IPS-20b (cell line): ENCODE measurements around the gene FMO5.
"Not testable (repeated sequence)": the region's sequence is repeated elsewhere in the genome, so short reads cannot be mapped to it uniquely, and the experiment has no call there.

Source experiments
- H3K27ac ChIP-seq: one replicate; pipeline ENCODE4 v1.5.1; 2013; ENCODE audit warnings: low read length
- H3K27me3 ChIP-seq: 2 replicates; pipeline ENCODE4 v1.6.1; 2013; ENCODE audit warnings: mild to moderate bottlenecking, low read length, inconsistent platforms; ENCODE audit not compliant: insufficient read depth
- H3K36me3 ChIP-seq: 2 replicates; pipeline ENCODE4 v1.6.1; 2013; ENCODE audit warnings: low read depth, mild to moderate bottlenecking, inconsistent platforms, low read length, moderate library complexity; ENCODE audit not compliant: insufficient read depth
- H3K4me1 ChIP-seq: 2 replicates; pipeline ENCODE4 v1.6.1; 2013; ENCODE audit warnings: mild to moderate bottlenecking, control low read depth, inconsistent platforms, low read length, moderate library complexity; ENCODE audit not compliant: insufficient read depth
- H3K4me3 ChIP-seq: 2 replicates; pipeline ENCODE4 v1.5.1; 2013; ENCODE audit warnings: mild to moderate bottlenecking, low read length, inconsistent platforms
- H3K9ac ChIP-seq: 2 replicates; pipeline ENCODE4 v1.6.1; 2013; ENCODE audit warnings: low read depth, mild to moderate bottlenecking, inconsistent platforms, low read length, moderate library complexity
- H3K9me3 ChIP-seq: 2 replicates; pipeline ENCODE4 v1.6.1; 2013; ENCODE audit warnings: mild to moderate bottlenecking, low read depth, low read length, inconsistent platforms; ENCODE audit not compliant: insufficient read depth

FMO5 gene

DNA sequence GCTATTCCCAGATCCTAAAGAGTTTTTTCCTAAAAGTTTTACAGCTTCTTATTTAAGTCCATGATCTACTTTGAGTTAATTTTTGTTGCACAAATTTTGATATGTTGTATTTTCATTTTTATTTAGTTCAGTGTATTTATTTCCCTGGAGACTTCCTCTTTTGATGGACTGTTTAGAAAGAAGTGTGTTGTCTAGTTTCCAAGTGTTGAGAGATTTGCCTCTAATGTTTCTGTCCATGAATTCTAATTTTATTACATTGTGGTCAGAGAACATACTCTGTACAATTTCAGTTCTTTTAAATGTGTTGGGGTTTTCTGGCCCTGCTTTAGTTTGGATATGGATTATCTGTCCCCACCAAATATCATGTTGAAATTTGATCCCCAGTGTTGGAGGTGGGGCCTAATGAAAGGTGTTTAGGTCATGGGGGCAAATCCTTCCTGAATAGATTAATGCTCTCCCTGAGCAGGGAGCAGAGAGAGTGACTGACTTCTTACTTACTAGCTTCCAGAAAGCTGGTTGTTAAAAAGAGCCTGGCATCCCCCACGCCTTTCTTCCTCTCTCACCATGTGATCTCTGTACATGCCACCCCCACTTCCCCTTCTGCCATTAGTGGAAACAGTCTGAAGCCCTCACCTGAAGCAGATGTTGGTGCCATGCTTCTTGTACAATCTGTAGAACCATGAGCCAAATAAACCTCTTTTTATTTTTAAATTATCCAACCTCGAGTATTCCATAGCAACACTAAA is 21.9 kb upstream of the FMO5 start:
- Histone ChIP-seq H3K4me1 (peaks cover 13% of the 10 kb centered on the region; the same call in 1 of the 2 replicates), H3K9ac (no peak overlapping the region), H3K36me3 (peaks cover 4% of the 10 kb centered on the region; the same call in 1 of the 2 replicates), H3K4me3 (0 out of 2 replicates have a peak overlapping the region, but pooled peaks have one; percentile 9), H3K27ac (no peak overlapping the region), H3K27me3 (peaks cover under 1% of the 10 kb centered on the region; the same call in 1 of the 2 replicates), H3K9me3 (no peaks in the 10 kb centered on the region)

DNA sequence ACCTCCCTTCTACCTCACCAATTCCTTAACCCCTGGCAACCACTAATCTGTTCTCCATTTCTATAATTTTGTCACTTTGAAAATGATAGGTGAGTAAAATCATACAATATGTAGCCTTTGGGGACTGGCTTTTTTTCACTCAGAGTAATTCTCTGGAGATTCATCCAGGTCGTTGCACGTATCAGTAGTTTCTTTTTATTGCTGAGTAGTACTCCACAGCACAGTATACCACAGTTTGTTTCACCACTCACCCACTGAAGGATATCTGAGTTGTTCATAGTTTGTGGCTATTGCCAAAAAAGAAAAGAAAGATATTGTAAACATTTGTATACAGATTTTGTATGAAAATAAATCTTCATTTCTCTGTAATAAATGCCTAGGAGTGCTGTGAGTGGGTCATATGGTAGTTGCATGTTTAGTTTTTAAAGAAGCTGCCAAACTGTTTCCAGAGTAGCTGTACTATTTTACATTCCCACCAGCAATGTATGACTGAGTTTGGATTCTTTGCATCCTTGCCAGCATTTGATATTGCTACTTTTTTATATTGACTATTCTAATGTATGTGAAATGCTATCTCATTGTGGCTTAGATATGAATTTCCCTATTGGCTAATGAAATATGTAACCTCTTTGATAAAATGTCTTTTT is 21.0 kb upstream of the FMO5 start:
- Histone ChIP-seq H3K27ac (no peak overlapping the region), H3K9ac (no peak overlapping the region), H3K4me1 (peaks cover 11% of the 10 kb centered on the region; the same call in 1 of the 2 replicates), H3K36me3 (peaks cover 4% of the 10 kb centered on the region; the same call in 1 of the 2 replicates), H3K27me3 (peaks cover 5% of the 10 kb centered on the region; the same call in 1 of the 2 replicates), H3K4me3 (no peak overlapping the region), H3K9me3 (no peaks in the 10 kb centered on the region)

GRCh38 chr1:147245586-147246021 is 20.5 kb upstream of the FMO5 start:
- peaks cover 5% of the 10 kb centered on the region; the same call in 1 of the 2 replicates for H3K27me3 ChIP-seq
- H3K27ac ChIP-seq: no peak overlapping the region
- peaks cover 11% of the 10 kb centered on the region; the same call in 1 of the 2 replicates for H3K4me1 ChIP-seq
- peaks cover 4% of the 10 kb centered on the region; the same call in 1 of the 2 replicates for H3K36me3 ChIP-seq
- no peak overlapping the region for H3K9ac ChIP-seq
- no peak overlapping the region for H3K4me3 ChIP-seq
- H3K9me3 ChIP-seq: no peaks in the 10 kb centered on the region

DNA sequence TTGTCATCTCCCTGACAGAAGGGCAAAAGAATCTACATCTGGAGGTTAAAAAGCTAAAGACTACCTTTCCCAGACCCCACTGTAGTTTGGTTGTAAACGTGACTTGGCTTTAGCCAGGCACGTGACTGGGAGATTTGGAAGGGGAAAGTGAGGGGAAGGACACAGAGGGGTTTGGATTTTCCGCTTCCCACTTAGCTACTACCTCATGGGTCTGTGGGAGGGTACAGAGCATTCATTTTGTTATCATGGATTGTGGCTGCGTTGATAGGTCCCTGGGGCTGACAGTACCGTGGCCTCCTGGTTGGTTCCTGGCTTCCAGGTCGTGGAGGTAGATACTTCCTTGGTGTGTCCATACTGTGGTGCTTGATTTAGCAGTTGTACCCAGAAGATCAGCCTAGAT is 20.0 kb upstream of the FMO5 start:
- Histone ChIP-seq H3K9ac (no peak overlapping the region), H3K9me3 (no peaks in the 10 kb centered on the region), H3K36me3 (peaks cover 4% of the 10 kb centered on the region; the same call in 1 of the 2 replicates), H3K27me3 (peaks cover 5% of the 10 kb centered on the region; the same call in 1 of the 2 replicates), H3K4me3 (no peak overlapping the region; the same call in 1 of the 2 replicates), H3K27ac (no peak overlapping the region), H3K4me1 (peaks cover 11% of the 10 kb centered on the region; the same call in 1 of the 2 replicates)

- Histone ChIP-seq H3K27ac (no peak overlapping the region), H3K36me3 (peaks cover 4% of the 10 kb centered on the region; the same call in 1 of the 2 replicates), H3K9ac (peak overlapping the region; percentile 84), H3K9me3 (no peaks in the 10 kb centered on the region), H3K4me3 (peak overlapping the region; percentile 94), H3K4me1 (peaks cover 15% of the 10 kb centered on the region; the same call in 1 of the 2 replicates), H3K27me3 (peaks cover 5% of the 10 kb centered on the region; the same call in 1 of the 2 replicates)
Measured at GRCh38 chr1:147243841-147244240, 18.7 kb upstream of the FMO5 start.

GRCh38 chr1:147243228-147243685 is 18.1 kb upstream of the FMO5 start:
- peaks cover 5% of the 10 kb centered on the region; the same call in 1 of the 2 replicates for H3K27me3 ChIP-seq
- peaks cover 15% of the 10 kb centered on the region; the same call in 1 of the 2 replicates for H3K4me1 ChIP-seq
- peak overlapping the region; percentile 94 for H3K4me3 ChIP-seq
- no peak overlapping the region for H3K27ac ChIP-seq
- H3K9me3 ChIP-seq: no peaks in the 10 kb centered on the region
- peak overlapping the region; percentile 84 for H3K9ac ChIP-seq
- peaks cover 4% of the 10 kb centered on the region; the same call in 1 of the 2 replicates for H3K36me3 ChIP-seq

DNA sequence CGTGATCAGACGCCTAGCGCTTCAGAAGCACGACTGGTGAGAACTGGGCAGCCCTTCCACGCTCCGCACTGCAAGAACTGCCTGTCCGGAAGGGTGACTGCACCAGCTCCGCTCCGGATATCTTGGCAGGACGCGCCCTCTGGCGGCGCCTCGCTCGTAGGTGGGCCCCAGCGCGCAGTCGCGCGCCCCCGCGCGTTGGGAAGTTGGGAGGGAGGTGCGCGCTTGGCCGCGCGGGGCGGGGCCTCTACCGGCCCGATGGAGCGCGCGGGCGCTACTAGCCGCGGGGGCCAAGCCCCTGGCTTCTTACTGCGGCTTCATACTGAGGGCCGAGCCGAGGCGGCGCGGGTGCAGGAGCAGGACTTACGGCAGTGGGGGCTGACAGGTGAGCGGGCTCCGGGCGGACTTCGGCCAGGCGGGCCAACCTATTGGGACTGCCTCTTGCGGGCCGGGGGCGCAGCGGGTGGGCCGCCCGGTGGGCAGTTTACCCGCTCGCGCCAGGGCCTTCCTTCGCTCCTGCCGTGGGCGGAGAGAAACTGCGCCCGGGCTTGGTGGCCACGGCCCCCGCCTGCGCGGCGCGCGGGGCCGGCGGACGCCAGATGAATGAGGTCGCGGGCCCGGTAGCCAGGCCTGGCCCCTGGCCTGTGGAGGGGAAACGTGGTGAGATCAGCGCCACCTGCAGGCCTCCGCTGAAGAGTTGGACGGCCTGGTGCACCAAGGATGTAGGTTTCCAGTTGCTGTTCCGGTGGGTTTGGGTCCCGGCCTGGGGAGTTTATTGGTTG is 17.5 kb upstream of the FMO5 start, which contains the start of gene CHD1L:
CHD1L (plus strand) TSS at position 236 of the 779 bp plus-strand sequence; CDS start at position 256, 20 bp downstream.
- peaks cover 4% of the 10 kb centered on the region; the same call in 1 of the 2 replicates for H3K36me3 ChIP-seq
- peaks cover 5% of the 10 kb centered on the region; the same call in 1 of the 2 replicates for H3K27me3 ChIP-seq
- H3K4me1 ChIP-seq: peaks cover 13% of the 10 kb centered on the region; the same call in 1 of the 2 replicates
- no peak within 1 kb of the TSS for H3K27ac ChIP-seq
- H3K9me3 ChIP-seq: no peaks in the 10 kb centered on the region
- H3K4me3 ChIP-seq: peak within 1 kb of the TSS; percentile 94
- H3K9ac ChIP-seq: peak within 1 kb of the TSS; percentile 84

DNA sequence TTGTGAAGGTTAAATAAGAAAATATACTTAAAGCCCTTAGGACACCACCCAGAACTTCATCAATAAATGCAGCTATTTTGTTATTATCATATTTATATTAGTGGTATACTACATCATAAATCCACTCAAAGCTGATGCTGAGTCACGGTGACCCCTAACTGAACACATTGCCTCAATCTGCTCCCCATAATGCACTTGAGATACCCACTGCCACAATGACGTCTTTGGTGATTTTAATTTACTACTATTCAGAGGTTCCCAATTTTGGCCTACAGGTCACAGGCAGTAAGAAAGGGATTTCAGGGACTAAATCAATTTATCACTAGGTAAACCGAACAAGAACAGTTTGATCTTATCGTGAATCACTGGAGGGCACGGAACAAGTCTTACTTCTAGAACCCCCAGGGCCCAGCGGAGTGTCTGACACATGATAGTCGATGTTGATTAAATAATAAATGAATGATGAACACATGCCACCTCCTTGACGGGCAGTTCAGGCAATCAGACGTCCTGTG is 16.9 kb upstream of the FMO5 start:
- peaks cover 7% of the 10 kb centered on the region; the same call in 1 of the 2 replicates for H3K4me1 ChIP-seq
- H3K27me3 ChIP-seq: peaks cover 5% of the 10 kb centered on the region; the same call in 1 of the 2 replicates
- peaks cover 4% of the 10 kb centered on the region; the same call in 1 of the 2 replicates for H3K36me3 ChIP-seq
- no peak overlapping the region; the same call in 1 of the 2 replicates for H3K9ac ChIP-seq
- H3K9me3 ChIP-seq: no peaks in the 10 kb centered on the region
- H3K27ac ChIP-seq: no peak overlapping the region
- peak overlapping the region; percentile 94 for H3K4me3 ChIP-seq

DNA sequence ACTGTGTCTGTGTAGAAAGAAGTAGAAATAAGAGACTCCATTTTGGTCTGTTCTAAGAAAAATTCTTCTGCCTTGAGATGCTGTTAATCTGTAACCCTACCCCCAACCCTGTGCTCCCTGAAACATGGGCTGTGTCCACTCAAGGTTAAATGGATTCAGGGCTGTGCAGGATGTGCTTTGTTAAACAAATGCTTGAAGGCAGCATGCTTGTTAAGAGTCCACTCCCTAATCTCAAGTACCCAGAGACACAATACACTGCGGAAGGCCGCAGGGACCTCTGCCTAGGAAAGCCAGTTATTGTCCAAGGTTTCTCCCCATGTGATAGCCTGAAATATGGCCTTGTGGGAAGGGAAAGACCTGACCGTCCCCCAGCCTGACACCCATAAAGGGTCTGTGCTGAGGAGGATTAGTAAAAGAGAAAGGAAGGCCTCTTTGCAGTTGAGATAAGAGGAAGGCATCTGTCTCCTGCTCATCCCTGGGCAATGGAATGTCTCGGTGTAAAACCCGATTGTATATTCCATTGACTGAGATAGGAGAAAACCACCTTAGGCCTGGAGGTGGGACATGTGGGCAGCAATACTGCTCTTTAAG is 15.1 kb upstream of the FMO5 start:
- H3K9me3 ChIP-seq, H3K9ac ChIP-seq, H3K27me3 ChIP-seq, H3K36me3 ChIP-seq, H3K4me1 ChIP-seq, H3K27ac ChIP-seq: not testable (repeated sequence)
- 0 out of 2 replicates have a peak overlapping the region, but pooled peaks have one; percentile 0 for H3K4me3 ChIP-seq
